Coronary artery (tissue), 2 donors: Measurements from ENCODE around the gene SP6.

Experiments
- DNase-seq: peaks from one replicate; pipeline ENCODE4 v3.0.0-alpha.2; 2017; ENCODE audit warnings: low spot score
- H3K27ac ChIP-seq, 2 donors: fragments of 200-600 bp; sonication (generic); one replicate each; pipeline ENCODE4 v1.5.1; 2016 to 2019
- H3K4me3 ChIP-seq: fragments of 200-600 bp; sonication (generic); 2 replicates; pipeline ENCODE4 v1.5.1; 2016; ENCODE audit warnings: mild to moderate bottlenecking, moderate library complexity
- TF ChIP-seq, protein P1 (sequence below): fragments of 200-600 bp; sonication (generic); IDR thresholded peaks from one replicate; pipeline ENCODE4 v1.5.1; 2019; ENCODE audit warnings: antibody characterized with exemption

The SP6 gene

DNA sequence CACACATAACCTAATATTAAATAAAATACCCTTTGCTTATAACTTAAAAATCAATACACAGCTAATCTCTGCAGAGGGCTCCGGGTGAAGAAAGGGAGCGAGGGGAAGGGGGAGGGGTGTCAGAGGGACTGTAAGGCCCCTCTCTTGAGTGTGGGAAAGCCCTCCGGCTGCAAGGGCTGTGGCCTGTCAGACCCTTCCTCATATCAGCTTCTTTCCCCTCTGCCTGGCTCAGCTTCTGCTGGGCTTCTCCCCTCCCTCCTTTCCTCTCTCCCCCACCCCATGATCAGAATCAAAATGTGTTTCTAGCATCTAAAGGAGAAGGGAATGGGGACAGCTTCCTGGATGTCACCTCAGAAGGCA is 5.3 kb downstream of the SP6 start:
- TF ChIP-seq, protein P1, sequence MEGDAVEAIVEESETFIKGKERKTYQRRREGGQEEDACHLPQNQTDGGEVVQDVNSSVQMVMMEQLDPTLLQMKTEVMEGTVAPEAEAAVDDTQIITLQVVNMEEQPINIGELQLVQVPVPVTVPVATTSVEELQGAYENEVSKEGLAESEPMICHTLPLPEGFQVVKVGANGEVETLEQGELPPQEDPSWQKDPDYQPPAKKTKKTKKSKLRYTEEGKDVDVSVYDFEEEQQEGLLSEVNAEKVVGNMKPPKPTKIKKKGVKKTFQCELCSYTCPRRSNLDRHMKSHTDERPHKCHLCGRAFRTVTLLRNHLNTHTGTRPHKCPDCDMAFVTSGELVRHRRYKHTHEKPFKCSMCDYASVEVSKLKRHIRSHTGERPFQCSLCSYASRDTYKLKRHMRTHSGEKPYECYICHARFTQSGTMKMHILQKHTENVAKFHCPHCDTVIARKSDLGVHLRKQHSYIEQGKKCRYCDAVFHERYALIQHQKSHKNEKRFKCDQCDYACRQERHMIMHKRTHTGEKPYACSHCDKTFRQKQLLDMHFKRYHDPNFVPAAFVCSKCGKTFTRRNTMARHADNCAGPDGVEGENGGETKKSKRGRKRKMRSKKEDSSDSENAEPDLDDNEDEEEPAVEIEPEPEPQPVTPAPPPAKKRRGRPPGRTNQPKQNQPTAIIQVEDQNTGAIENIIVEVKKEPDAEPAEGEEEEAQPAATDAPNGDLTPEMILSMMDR: no peak
- H3K27ac ChIP-seq: no peak overlapping the region
- no peak overlapping the region for H3K4me3 ChIP-seq
- DNase-seq: no peak

DNA sequence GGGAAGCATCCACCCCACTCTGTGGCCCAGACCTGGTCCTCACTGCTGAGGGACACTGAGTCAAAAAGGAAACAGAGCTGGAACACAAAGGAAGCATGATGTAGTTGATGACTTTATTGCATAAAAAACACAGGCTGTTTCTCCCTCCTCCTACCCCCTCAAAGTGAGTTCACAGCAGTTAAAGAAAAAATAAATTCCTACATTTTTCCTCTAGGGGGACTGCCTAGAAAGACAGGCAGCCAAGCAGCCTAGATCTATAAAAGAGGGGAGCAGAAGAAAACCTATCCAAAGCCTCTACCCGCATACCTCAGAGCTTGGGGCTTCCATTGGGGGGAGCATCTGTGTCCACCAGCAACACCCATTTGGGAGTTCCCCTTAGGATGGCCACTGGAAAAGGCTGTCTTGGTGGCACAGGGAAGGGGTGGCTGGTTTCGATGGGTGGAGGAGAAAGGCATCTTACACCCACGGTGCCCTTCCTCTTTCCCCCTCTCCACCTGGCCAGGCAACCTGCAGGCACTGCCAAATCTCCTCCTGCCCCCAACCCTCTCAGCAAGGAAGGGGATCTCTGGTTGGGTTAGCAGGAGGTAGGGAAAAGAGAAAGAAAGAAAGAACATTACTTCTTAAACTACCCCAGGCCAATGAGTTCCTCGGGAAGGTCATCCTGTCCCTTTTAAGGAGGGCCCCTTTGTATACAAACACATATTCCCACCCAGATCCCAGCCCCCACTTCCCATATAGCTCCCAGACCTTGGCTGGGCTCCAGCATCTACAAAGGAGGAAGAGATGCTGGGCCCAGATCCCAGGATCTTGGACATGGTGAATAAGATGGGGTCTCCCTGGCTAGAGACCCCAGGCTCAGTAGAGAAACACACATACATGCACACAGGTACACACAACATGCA is 5.9 kb downstream of the SP6 start:
- Histone ChIP-seq H3K27ac (no peak overlapping the region), H3K4me3 (no peak overlapping the region)
- TF ChIP-seq, protein P1: no peak
- no peak for DNase-seq

DNA sequence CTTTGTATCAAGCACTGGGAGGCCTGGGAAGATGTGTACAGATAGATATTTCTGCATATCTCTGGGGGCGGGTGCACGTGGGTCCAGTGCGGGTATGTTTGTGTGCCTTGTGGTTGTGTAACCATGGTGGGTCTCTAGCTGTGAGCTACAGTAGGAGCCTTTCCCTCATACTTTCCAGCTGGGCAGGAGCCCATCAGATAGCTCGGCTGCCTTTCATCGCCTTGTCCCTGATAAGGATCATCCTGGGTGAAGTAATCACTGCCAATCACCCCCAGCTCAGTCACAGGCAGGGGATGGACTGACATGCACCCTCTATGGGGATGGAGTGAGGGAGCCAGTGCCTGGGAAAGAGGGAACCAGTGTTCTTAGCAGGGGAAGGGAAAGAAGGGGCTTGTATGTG is 6.7 kb downstream of the SP6 start:
- Histone ChIP-seq H3K27ac (no peak overlapping the region), H3K4me3 (no peak overlapping the region)
- no peak for DNase-seq
- TF ChIP-seq, protein P1: no peak

DNA sequence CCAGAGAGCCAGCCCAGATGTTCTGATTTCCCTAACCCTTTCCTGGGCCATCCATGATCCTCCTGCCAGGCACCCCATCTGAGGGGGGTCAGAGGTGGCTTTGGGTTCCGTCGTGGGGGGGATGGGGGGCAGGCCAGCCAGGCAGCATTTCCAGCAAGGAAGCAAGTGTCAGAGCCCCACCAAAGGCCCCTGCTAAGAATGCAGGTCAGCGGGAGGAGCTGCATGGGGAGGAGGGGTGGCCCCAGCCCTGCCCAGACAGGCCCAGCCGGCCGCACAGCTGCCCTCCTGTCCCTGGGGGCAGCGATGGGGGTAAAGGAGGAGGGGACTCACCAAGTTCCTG is 7.6 kb downstream of the SP6 start:
- H3K4me3 ChIP-seq: no peak overlapping the region
- no peak overlapping the region for H3K27ac ChIP-seq
- TF ChIP-seq, protein P1: no peak
- DNase-seq: no peak

DNA sequence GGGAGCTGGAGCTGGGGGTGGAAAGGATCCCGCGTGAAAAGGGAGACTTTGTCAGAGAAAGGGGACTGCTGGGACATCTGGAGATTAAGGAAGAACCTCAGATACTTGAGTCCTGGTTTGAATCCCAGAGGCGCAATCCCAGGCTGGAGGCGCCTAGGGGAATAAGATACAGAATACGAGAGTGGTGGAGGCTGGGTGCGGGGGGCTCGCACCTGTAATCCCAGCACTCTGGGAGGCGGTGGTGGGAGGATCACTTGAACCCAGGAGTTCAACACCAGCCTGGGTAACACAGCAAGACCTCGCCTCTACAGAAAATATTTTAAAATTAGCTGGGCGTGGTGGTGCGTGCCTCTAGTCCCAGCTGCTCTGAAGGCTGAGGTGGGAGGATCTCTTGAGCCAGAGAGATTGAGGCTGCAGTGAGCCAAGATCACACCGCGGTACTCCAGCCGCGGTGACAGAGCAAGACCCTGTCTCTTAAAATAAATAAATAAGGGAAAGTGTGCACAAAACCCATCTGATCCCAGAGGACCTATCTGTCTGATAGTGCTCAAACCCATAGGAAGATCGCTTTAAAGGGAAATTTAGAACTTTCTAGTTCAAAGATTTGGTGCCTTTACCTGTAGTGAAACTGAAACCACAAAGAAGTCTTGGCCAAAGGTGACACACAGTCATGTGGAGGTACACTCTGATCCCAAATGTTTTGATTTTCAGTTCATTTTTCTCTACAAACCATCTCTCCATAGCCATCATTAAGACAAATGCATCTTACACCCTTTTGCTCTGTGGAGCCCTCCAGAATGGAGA is 9.3 kb downstream of the SP6 start:
- no peak for DNase-seq
- Histone ChIP-seq H3K4me3 (peak overlapping the region; percentile 92), H3K27ac (peak overlapping the region; percentile 69 to 70)
- TF ChIP-seq, protein P1: no peak

DNA sequence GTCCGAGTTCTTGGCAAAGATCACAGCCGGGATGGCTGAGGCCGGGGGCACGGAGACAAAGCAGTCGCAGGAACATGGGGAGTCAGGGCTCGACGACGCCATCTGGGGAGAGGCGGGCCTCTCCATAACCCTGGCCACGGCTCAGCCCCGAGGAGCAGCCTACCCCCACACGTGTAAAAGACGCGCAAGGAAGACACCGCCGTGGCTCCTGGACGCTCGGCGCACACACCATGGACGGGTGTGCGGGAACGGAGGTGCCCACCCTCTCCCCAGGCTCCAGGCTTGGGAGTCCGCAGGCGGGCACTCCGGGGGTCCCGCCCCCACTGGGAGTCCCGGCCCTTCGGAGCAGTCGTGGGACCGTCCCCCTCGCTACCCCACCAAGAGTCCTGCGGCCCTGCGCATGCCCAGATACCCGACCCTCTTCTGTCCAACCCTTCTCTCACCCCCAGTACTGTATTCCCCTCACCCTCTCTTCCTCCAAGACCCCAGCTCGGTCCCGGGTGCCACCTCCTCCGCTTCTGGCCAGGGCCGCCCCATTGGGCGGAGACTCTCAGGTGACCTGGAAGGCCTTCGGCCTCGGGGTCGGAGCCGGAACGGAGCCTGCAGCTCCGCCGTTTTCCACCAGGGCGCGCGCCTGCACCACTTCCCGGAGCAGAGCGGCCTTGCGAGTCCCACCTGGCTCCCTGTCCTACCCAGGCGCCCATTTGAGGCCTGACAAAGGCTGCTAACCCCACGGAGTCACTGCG is 10.0 kb downstream of the SP6 start, which contains the start of gene SCRN2:
SCRN2 (minus strand) TSS at position 532 of the 746 bp plus-strand sequence; CDS start at position 102, 430 bp downstream.
- Histone ChIP-seq H3K4me3 (peak within 1 kb of the TSS; percentile 92), H3K27ac (peak within 1 kb of the TSS; percentile 69 to 70)
- TF ChIP-seq, protein P1: peak; percentile 98
- peak; percentile 92 for DNase-seq
